Activated CD4-positive, alpha-beta T cell treated with anti-CD3 and anti-CD28 coated beads for 1 hour (primary cell): Measurements from ENCODE around the gene FAHD1.

ENCODE experiments used
- DNase-seq: peaks from one replicate; pipeline ENCODE4 v3.0.0-alpha.2; 2020

Gene FAHD1

GRCh38 chr16:1818204-1818872 is 8.7 kb upstream of the FAHD1 start:
- DNase-seq, result no peak

GRCh38 chr16:1818873-1819525 is 8.0 kb upstream of the FAHD1 start:
- no peak for DNase-seq

- no peak for DNase-seq
These were observed 7.4 kb upstream of the FAHD1 start for GRCh38 chr16:1819611-1820010.

DNA sequence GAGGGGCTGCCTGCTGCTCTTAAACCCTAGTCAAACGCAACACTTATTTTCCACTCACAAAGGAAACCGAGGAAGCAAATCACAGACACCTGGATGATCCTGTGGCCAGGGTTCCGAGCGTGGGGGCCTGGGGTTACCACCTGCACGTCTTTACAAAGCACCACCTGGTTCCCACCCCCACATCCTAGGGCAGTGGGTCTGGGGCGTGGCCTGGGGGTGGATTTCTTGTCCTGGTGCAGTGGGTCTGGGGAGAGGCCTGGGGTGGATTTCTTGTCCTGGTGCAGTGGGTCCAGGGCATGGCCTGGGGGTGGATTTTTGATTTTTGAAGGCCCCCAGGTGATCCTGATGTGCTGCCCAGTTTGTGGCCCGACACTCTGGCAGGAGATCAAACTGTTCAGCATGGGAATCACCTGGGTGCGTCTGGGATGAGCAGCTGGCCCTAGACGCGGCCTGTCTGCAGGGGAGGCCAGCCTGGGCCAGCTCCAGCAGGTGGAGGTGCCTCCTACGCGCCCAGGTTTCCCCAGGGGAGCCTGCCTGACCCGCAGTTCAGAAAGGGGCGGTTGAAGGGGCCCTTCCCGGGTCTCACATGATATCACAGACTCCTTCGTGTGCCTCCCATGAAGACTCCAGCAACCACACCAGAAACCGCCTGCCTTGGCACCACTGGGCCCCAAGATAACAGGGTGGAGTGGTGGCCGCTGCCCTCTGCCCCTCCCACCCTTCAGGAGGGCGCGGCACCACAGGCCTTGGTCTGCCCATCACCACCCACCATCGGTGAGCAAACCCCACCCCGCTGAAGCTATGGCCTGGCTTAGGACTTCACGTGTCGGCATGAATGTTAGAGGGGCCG is 6.7 kb upstream of the FAHD1 start:
- DNase-seq, result no peak

DNA sequence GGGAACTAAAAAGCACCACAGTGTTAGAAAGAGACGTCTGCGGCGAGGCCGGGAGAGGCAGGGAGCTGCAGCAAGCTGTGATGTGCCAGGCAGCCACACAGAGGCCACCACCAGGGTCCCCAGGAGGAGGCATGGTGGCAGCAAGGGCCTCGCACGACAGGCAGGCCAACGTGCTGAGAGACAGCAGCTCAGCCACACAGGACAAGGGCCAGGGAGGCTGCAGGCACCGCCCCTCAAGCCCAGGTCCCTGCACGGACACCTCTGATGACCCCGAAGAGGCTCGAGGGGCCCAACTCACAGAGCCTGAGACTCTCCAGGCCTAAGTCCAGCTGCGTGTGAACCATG is 6.1 kb upstream of the FAHD1 start:
- DNase-seq, result no peak

DNA sequence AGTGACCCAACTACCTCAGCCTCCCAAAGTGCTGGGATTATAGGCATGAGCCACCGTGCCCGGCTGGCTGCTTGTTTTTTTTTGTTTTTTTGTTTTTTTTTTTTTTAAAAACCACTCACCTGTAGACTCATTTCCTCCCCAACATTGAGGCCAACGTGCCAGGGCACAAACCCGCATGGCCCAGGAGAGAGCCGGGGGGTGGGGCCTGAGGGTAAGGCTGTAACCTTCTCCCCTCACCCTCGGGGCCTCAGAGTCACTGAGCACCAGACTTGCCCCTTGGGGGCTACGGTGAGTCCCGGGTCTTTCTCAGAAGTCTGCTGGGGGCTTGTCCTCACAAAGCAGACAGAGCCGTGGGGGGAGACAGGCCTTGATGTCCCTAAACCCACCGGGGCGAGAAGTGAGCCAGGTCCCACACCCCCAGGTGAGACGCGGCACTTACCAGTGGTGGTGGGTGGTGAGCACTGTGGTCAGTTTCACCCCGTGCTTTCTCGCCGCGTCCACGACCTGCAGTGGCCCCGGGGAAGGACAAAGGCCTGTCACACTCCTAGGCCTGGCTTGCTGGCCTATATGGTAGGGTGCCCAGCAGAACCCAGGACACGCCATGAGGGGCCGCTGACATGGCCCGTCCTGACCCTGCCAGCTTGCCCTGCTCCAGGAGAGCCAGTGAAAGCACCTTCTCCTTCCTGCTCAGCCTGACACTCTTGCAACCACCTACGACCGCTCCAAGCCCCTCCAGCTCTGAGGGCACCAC is 5.0 kb upstream of the FAHD1 start:
- DNase-seq, result no peak

DNA sequence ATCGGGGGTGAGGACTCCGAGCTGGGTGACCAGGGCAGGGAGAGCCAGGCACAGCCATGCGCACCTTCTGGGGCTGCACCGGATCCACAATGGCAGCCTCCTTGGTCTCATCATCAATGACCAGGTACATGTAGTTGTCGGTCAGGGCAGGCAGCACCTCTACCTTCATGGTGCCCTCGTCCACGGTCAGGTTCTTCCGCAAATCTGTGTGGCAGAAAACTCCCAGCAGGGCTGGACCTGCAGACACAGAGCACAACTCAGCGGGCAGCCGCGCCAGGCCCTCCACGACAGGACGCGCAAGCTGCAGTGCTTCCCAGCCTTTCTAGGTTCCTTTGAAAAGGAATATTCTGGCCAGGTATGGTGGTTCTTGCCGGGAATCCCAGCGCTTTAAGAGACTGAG is 4.2 kb upstream of the FAHD1 start:
- no peak for DNase-seq

DNA sequence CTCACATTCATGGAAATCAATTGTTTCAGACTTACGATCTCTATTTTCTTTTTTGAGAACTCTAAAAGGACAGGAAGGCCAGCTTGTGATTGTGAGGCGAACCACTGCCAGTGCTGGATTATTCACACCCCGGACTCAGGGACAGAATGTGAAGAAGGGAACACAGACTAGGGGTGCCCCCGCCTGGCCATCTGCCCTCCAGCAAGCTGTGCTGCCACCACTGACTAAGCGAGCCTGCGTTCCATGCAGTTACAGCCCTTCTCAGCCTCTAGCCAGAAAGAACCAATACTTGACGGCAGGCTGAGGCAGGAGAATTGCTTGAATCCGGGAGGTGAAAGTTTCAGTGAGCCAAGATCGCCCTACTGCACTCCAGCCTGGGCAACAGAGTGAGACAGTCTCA is 3.2 kb upstream of the FAHD1 start:
- DNase-seq, result no peak

DNA sequence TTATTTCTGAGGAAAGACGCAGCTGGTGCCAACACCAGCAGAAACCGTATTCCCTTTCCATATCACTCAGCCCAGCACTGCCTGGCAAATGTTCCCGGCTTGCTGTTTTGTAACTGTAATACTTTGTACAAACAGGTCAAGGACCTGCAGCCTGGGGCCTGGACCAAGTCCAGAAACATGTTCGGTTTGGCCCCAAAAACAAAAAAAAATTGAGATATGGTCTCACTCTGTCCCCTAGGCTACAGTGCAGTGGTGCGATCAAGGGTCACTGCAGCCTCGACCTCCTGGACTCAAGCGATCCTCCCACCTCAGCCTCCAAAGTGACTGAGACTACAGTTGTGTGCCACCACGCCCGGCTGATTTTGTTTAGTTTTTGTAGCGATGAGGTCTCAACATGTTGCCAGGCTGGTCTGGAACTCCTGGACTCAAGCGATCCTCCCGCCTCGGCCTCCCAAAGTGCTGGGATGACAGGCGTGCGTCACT is 1.6 kb upstream of the FAHD1 start:
- DNase-seq, result no peak

DNA sequence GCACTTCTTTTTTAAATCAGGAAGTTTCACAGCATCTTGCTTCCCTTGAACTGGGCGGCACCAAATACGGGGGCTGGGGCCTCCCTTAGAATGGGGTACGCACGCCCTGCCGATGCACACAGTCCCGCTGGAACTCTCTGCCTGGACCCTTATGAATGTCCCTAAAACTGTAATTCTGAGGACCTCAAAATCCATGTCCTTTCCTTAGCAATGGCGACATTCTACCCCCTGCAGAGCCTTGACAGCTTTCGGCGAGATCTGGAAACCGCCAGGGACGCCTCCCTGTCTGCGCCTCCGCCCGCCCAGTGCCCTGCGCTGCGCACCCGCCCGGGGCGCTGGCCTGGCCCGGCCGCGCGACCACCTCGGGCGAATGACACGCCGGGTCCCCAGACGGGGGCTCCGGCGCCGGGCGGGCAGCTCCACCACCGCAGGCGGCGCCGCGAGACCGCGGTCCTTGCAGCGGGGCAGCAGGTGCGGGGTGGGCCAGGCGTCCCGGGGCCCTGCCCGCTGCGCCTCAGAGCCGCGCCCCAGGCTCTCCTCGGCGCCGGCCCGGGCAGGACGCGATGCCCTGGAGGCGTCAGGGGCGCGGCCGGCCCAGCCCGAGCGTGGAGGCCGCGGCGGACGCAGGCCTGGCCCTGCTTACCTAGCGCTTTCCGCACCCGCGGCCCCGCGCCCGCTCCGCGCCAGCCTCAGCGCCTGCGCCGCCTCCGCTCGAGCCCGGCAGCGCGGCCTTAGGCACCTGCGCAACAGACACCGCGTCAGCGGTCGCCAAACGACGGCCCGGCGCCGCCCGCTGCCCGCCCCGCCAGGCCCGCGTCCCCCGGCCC is 929 bp upstream of the FAHD1 start:
- DNase-seq, result peak; percentile 64

- no peak for DNase-seq
These were observed 1.8 kb downstream of the FAHD1 start for GRCh38 chr16:1828645-1829410.

DNA sequence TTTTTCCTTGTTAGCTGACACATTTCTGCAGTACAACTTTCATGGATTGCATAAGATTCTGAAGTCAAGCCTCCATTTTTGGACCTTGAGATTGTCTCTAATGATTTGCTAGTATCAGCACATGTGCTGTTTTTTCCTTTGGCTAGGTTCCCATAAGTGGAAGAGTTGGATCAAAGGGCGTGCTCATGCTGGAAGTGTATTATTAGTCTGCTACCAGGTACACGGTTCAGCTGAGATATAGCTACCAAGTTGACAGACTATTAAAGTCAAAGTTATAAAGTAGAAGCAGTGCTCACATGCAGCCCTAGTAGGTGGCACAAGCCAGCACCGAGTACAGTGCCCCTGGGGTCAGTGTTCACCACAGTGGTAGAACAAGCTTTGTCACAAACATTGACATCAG is 3.2 kb downstream of the FAHD1 start:
- no peak for DNase-seq

GRCh38 chr16:1831186-1832075 is 4.4 kb downstream of the FAHD1 start:
- DNase-seq, result no peak

- DNase-seq, result no peak
These were observed 5.9 kb downstream of the FAHD1 start for GRCh38 chr16:1832838-1833454.

DNA sequence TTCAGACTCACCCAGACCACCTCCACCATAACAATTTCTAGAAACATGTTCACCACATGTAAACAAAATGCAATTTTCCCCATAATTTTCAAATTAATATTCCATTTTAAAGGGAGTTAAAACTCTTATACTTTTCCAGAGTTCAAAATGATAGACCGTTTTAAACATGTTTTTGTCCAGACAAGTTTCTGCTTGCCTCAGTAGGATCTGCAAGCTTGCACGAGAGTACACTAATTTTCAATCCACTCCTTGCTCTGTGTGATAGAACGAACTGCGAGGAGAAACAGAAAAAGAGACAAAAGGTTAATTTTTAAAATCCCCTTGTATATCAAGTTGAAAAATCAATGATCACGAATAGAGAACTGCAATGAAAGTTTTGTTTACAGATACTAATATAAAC is 7.1 kb downstream of the FAHD1 start:
- no peak for DNase-seq

DNA sequence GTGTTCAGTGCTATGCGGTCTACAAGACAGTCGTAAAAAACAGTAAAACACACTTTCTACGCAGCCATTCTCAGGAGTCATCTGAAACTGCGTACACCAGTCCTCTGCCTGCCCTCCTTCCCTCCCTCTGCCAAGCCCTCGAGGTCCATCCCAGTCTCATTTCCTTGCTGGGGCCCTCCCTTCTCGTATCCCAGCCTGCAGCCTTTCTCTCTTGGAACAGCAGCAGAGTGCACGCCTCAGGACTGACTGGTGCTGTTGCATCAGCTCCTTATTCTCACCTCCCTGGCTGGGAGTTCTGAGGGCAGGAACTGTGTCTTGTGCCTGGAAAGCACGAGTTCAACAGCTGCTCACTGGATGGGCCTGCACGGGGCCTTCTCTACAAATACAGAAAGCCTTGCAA is 12.5 kb downstream of the FAHD1 start:
- DNase-seq, result no peak

GRCh38 chr16:1845985-1846384 is 19.0 kb downstream of the FAHD1 start:
- DNase-seq, result no peak

DNA sequence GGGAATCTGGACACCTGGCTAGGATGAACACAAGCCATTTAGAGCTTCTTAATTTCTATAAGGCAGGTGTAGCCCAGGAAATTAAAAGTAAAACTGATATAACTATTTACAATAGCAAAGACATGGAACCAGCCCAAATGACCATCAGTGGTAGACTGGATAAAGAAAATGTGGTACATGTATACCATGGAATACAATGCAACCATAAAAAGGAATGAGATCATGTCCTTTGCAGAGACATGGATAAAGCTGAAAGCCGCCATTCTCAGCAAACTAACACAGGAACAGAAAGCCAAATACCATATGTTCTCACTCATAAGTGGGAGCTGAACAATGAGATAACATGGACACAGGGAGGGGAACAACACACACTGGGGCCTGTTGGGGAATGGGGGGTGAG is 19.4 kb downstream of the FAHD1 start:
- no peak for DNase-seq

DNA sequence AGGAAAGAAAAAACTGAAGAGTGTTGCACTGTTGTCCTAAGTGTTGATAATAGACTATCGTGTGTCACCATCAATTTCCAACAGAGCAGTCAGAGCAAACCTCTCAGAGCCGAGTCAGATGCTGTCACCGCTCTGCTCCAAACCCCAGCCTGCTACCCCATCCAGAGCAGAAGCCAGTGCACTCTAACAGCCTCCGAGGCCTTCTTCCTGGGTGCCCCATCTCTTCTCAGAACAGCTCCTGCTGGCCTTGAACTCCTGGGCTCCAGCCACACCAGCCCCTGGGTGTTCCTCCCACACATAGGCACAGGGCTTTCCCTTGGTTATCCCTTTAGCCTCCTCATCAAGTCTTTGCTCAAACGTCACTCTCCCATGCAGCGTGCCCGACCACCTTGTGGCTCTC is 24.0 kb downstream of the FAHD1 start:
- no peak for DNase-seq

DNA sequence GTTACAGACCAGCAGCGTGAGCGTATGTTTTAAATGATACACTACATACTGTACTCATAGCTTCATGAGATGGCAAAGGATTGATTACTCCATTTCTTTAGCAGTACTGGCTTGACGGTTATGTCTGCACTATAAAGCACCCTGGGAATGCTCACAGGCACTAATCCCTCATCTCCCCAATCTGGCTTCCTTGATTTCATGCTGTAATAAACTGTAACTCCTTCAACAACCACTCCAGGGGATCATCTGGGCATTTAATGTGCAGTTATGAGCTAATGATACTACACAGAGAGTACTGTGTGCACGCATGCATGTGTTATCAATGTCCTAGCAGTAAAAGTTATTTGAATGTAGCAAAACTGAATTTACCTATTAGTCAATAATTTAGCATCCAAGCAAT is 24.8 kb downstream of the FAHD1 start:
- DNase-seq, result no peak
